Activated T-cell treated with anti-CD3 and anti-CD28 coated beads, Interleukin-2, amount 50 U/mL, for 72 hours (primary cell): ENCODE data around the gene CHCHD10. TPM values are rescaled to one million over a fixed set of nuclear protein-coding genes. Genes with fewer than 3 reads are reported as not detected.

Experiments
- ATAC-seq, 2 donors: fragments of 150-1000 bp; cut with Tn5 transposase; replicated peaks in 1 of 2; 2 replicates each; pipeline ENCODE4 v1.10.0; 2021; ENCODE audit warnings: moderate library complexity in 2 of 2, mild to moderate bottlenecking in 1 of 2
- DNase-seq, 2 donors: peaks; one replicate each; pipeline ENCODE4 v3.0.0; 2021 to 2022; ENCODE audit warnings: mixed read lengths in 1 of 2
- H3K27ac Mint-ChIP-seq: one replicate; pipeline ENCODE4 v1.8.0; 2022; ENCODE audit warnings: mild to moderate bottlenecking, moderate library complexity, mixed read lengths
- H3K27me3 Mint-ChIP-seq: one replicate; pipeline ENCODE4 v1.8.0; 2022; ENCODE audit warnings: low read depth, mixed read lengths
- H3K36me3 Mint-ChIP-seq, 2 donors: one replicate each; pipeline ENCODE4 v1.8.0; 2022; ENCODE audit warnings: mixed read lengths in 2 of 2, mild to moderate bottlenecking in 1 of 2; ENCODE audit not compliant: insufficient read depth in 2 of 2
- H3K4me1 Mint-ChIP-seq: one replicate; pipeline ENCODE4 v1.8.0; 2022; ENCODE audit warnings: low read depth, mixed read lengths
- H3K4me3 Mint-ChIP-seq, 2 donors: one replicate each; pipeline ENCODE4 v1.8.0; 2022; ENCODE audit warnings: mild to moderate bottlenecking in 2 of 2, mixed read lengths in 2 of 2, moderate library complexity in 2 of 2
- H3K9me3 Mint-ChIP-seq, 2 donors: one replicate each; pipeline ENCODE4 v1.8.0; 2022; ENCODE audit warnings: mixed read lengths in 2 of 2
- total RNA-seq, 2 donors: library from RNA; stranded (reverse); gene quantifications; one replicate each; pipeline ENCODE4 v1.2.3, GENCODE V29; 2022

CHCHD10 gene
- total RNA-seq, 2 donors from 2014 or later, result 54.4 to 62.5 TPM

GRCh38 chr22:23783265-23784150 is 15.7 kb upstream of the CHCHD10 start:
- Mint-ChIP-seq H3K4me1 (peaks cover 23% of the 10 kb centered on the region), H3K27ac (no peak overlapping the region), H3K4me3 (no peak overlapping the region), H3K27me3 (no peaks in the 10 kb centered on the region), H3K9me3 (no peaks in the 10 kb centered on the region), H3K36me3 (no peaks in the 10 kb centered on the region)
- ATAC-seq (no peak), DNase-seq (no peak)

- no peak for DNase-seq
- H3K4me1 Mint-ChIP-seq, result peaks cover 15% of the 10 kb centered on the region
- no peak overlapping the region for H3K27ac Mint-ChIP-seq
- no peaks in the 10 kb centered on the region for H3K36me3 Mint-ChIP-seq
- no peak overlapping the region for H3K4me3 Mint-ChIP-seq
- no peaks in the 10 kb centered on the region for H3K9me3 Mint-ChIP-seq
- H3K27me3 Mint-ChIP-seq, result no peaks in the 10 kb centered on the region
- ATAC-seq, result no peak
Observed at GRCh38 chr22:23782703-23783102, 14.9 kb upstream of the CHCHD10 start.

- ATAC-seq, result no peak
- Mint-ChIP-seq H3K27ac (no peak overlapping the region), H3K27me3 (no peaks in the 10 kb centered on the region), H3K4me3 (no peak overlapping the region), H3K36me3 (no peaks in the 10 kb centered on the region), H3K4me1 (peaks cover 13% of the 10 kb centered on the region), H3K9me3 (no peaks in the 10 kb centered on the region)
- no peak for DNase-seq
Observed at GRCh38 chr22:23782252-23782651, 14.5 kb upstream of the CHCHD10 start.

GRCh38 chr22:23781511-23782183 is 13.9 kb upstream of the CHCHD10 start:
- H3K9me3 Mint-ChIP-seq, result no peaks in the 10 kb centered on the region
- H3K27ac Mint-ChIP-seq, result no peak overlapping the region
- ATAC-seq (no peak), DNase-seq (no peak)
- H3K36me3 Mint-ChIP-seq, result no peaks in the 10 kb centered on the region
- H3K4me1 Mint-ChIP-seq, result peaks cover 12% of the 10 kb centered on the region
- H3K4me3 Mint-ChIP-seq, result no peak overlapping the region
- H3K27me3 Mint-ChIP-seq, result no peaks in the 10 kb centered on the region

- Mint-ChIP-seq H3K4me3 (no peak overlapping the region), H3K27me3 (no peaks in the 10 kb centered on the region), H3K9me3 (no peaks in the 10 kb centered on the region), H3K4me1 (peaks cover 7% of the 10 kb centered on the region), H3K27ac (no peak overlapping the region), H3K36me3 (no peaks in the 10 kb centered on the region)
- DNase-seq (no peak), ATAC-seq (no peak)
Observed at GRCh38 chr22:23781065-23781464, 13.3 kb upstream of the CHCHD10 start.

GRCh38 chr22:23780146-23780748 is 12.5 kb upstream of the CHCHD10 start:
- Mint-ChIP-seq H3K27ac (no peak overlapping the region), H3K4me3 (no peak overlapping the region), H3K9me3 (no peaks in the 10 kb centered on the region), H3K27me3 (no peaks in the 10 kb centered on the region), H3K4me1 (peaks cover 7% of the 10 kb centered on the region), H3K36me3 (no peaks in the 10 kb centered on the region)
- DNase-seq (no peak), ATAC-seq (no peak)

GRCh38 chr22:23779731-23780130 is 12.0 kb upstream of the CHCHD10 start:
- H3K4me1 Mint-ChIP-seq, result peaks cover 7% of the 10 kb centered on the region
- H3K27me3 Mint-ChIP-seq, result no peaks in the 10 kb centered on the region
- no peak overlapping the region for H3K27ac Mint-ChIP-seq
- ATAC-seq (no peak), DNase-seq (no peak)
- H3K36me3 Mint-ChIP-seq, result no peaks in the 10 kb centered on the region
- H3K4me3 Mint-ChIP-seq, result no peak overlapping the region
- no peaks in the 10 kb centered on the region for H3K9me3 Mint-ChIP-seq

GRCh38 chr22:23779083-23779482 is 11.3 kb upstream of the CHCHD10 start:
- DNase-seq (no peak), ATAC-seq (no peak)
- Mint-ChIP-seq H3K4me1 (peaks cover under 1% of the 10 kb centered on the region), H3K27me3 (no peaks in the 10 kb centered on the region), H3K4me3 (no peak overlapping the region), H3K9me3 (no peaks in the 10 kb centered on the region), H3K36me3 (no peaks in the 10 kb centered on the region), H3K27ac (no peak overlapping the region)

GRCh38 chr22:23778577-23778900 is 10.8 kb upstream of the CHCHD10 start:
- Mint-ChIP-seq H3K36me3 (no peaks in the 10 kb centered on the region), H3K4me1 (no peaks in the 10 kb centered on the region), H3K4me3 (no peak overlapping the region), H3K27ac (no peak overlapping the region), H3K27me3 (peaks cover 2% of the 10 kb centered on the region), H3K9me3 (no peaks in the 10 kb centered on the region)
- ATAC-seq (no peak), DNase-seq (no peak)

GRCh38 chr22:23777776-23778576 is 10.2 kb upstream of the CHCHD10 start:
- Mint-ChIP-seq H3K9me3 (no peaks in the 10 kb centered on the region), H3K4me3 (no peak overlapping the region), H3K4me1 (no peaks in the 10 kb centered on the region), H3K27me3 (peaks cover 8% of the 10 kb centered on the region), H3K27ac (no peak overlapping the region), H3K36me3 (no peaks in the 10 kb centered on the region)
- no peak for DNase-seq
- no peak for ATAC-seq

GRCh38 chr22:23775779-23776375 is 8.1 kb upstream of the CHCHD10 start:
- ATAC-seq, result no peak
- Mint-ChIP-seq H3K27me3 (peaks cover 9% of the 10 kb centered on the region), H3K4me3 (no peak overlapping the region), H3K36me3 (no peaks in the 10 kb centered on the region), H3K9me3 (no peaks in the 10 kb centered on the region), H3K27ac (no peak overlapping the region), H3K4me1 (peaks cover 4% of the 10 kb centered on the region)
- DNase-seq, result no peak

- Mint-ChIP-seq H3K27me3 (peaks cover 9% of the 10 kb centered on the region), H3K27ac (no peak overlapping the region), H3K36me3 (no peaks in the 10 kb centered on the region), H3K9me3 (no peaks in the 10 kb centered on the region), H3K4me1 (peaks cover 4% of the 10 kb centered on the region), H3K4me3 (no peak overlapping the region)
- DNase-seq (no peak), ATAC-seq (no peak)
Observed at GRCh38 chr22:23774922-23775436, 7.2 kb upstream of the CHCHD10 start.
